T-helper 1 cell treated with Interleukin-12 subunit alpha and Interleukin-12 subunit beta and Interleukin-4 antibody, amounts not matched to agents 30 μg/mL and 1 μg/mL, for 36 hours (primary cell): ENCODE results near the gene ZNF330.
"Not testable (repeated sequence)": the region's sequence is repeated elsewhere in the genome, so short reads cannot be mapped to it uniquely, and the experiment has no call there.

Experiments used
- H3K27ac Mint-ChIP-seq: one replicate; pipeline ENCODE4 v1.8.0; 2021; ENCODE audit warnings: mild to moderate bottlenecking, mixed read lengths
- H3K27me3 Mint-ChIP-seq: one replicate; pipeline ENCODE4 v1.8.0; 2021; ENCODE audit warnings: low read depth, mixed read lengths
- H3K36me3 Mint-ChIP-seq: one replicate; pipeline ENCODE4 v1.8.0; 2021; ENCODE audit warnings: low read depth, mixed read lengths
- H3K4me1 Mint-ChIP-seq: one replicate; pipeline ENCODE4 v1.8.0; 2021; ENCODE audit warnings: low read depth, mixed read lengths
- H3K4me3 Mint-ChIP-seq: one replicate; pipeline ENCODE4 v1.8.0; 2021; ENCODE audit warnings: mild to moderate bottlenecking, moderate library complexity, mixed read lengths
- H3K9me3 Mint-ChIP-seq: one replicate; pipeline ENCODE4 v1.8.0; 2021; ENCODE audit warnings: mixed read lengths

ZNF330 gene

DNA sequence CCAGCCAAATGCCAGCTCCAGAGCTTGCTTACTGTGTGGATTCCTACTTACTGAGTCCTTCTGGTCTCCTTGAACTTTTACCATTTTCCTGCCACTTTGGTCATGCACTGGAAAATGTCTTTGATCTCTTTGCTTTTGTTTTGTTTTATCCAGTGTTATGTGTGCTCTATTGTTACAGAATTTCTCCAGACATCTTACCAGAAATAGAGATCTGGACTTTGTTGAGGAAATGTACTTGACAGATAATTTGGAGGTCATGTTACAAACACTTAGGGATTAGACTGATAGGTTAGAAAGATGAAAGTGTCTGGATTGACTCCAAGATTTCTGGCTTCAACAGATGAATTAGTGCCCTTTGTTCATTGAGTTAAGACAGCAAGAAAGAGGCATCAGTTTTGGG, 5.7 kb upstream of the ZNF330 start:
- Mint-ChIP-seq H3K36me3 (no peaks in the 10 kb centered on the region), H3K4me1 (no peaks in the 10 kb centered on the region), H3K9me3 (no peaks in the 10 kb centered on the region), H3K27me3 (peaks cover 18% of the 10 kb centered on the region), H3K4me3 (no peak overlapping the region), H3K27ac (no peak overlapping the region)

DNA sequence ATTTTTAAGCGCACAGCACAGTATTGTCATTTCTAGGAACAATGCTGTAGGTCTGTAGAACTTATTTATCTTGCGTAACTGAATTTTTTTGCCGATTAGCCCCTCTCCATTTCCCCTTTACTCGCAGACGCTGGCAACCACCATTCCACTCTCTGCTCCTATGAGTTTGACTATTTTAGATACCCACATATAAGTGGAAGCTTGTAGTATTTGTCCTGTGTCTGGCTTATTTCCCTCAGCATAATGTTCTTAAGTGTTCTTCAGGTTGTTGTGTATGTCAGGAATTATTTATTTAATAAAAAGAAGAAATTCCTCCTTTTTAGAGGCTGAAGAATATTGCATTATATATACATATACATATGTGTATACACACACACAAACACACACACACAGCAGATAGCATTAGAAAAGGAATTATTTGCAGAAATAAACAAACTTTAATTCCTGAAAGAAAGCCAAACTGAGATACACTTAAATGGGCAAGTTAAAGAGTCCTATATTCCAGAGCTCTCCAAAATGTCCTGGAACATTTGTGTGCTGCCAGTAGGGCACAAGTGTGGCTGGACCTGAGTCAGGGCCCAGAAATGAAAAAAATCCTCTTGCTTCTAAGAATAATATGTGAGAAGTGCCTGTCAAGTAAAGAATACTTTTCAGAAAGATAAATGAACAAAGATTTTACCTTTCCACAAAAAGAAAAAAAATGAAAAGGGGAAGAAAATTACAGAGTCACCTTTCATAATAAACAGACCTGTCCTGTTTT, 4.5 kb upstream of the ZNF330 start:
- no peaks in the 10 kb centered on the region for H3K9me3 Mint-ChIP-seq
- no peak overlapping the region for H3K4me3 Mint-ChIP-seq
- H3K27me3 Mint-ChIP-seq: peaks cover 10% of the 10 kb centered on the region
- H3K27ac Mint-ChIP-seq: no peak overlapping the region
- H3K4me1 Mint-ChIP-seq: peaks cover 5% of the 10 kb centered on the region
- no peaks in the 10 kb centered on the region for H3K36me3 Mint-ChIP-seq

DNA sequence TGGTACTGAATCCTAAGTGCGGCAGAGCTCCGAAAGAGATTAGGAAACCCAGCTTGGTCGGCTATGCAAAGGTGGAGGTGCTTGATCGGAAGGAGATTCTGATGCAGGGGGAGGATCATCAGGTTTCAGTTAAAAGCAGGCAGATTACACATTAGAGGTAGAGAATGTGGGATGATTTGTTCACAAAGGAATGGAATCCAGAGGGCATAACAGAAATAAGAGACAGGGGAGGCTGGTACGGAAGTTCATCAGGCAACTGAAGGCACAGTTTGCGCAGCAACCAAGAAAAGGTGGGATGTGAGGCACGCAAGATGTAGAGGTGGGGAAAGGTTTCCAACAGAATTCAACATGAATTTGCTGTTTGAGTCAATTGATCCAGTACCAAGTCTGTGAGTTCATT, 424 bp upstream of the ZNF330 start:
- Mint-ChIP-seq H3K9me3 (no peaks in the 10 kb centered on the region), H3K36me3 (peaks cover 12% of the 10 kb centered on the region), H3K4me3 (peak overlapping the region; percentile 94), H3K27ac (peak overlapping the region; percentile 62), H3K27me3 (no peaks in the 10 kb centered on the region), H3K4me1 (peaks cover 22% of the 10 kb centered on the region)

DNA sequence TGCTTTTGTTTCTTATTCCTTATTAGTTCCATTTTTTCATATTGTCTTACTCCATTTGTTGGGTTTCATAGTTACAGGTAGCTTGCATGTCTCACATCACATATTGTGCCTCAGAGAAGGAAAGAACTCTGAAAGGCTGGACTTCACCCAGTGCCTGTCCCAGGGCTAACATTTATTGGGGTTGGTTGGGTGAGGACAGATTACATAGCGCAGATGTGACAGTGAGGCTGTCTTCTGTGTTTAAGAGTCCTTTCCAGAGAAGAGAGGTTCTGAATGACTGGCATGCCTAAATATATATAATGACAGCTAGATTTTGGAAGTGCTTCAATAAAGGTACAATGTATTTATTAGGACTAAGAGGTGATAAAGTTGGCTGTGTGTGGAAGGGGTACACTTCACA, 2.7 kb downstream of the ZNF330 start:
- H3K27ac Mint-ChIP-seq: no peak overlapping the region
- H3K4me1 Mint-ChIP-seq: peaks cover 22% of the 10 kb centered on the region
- H3K27me3 Mint-ChIP-seq: no peaks in the 10 kb centered on the region
- no peaks in the 10 kb centered on the region for H3K9me3 Mint-ChIP-seq
- peaks cover 33% of the 10 kb centered on the region for H3K36me3 Mint-ChIP-seq
- peak overlapping the region; percentile 4 for H3K4me3 Mint-ChIP-seq

DNA sequence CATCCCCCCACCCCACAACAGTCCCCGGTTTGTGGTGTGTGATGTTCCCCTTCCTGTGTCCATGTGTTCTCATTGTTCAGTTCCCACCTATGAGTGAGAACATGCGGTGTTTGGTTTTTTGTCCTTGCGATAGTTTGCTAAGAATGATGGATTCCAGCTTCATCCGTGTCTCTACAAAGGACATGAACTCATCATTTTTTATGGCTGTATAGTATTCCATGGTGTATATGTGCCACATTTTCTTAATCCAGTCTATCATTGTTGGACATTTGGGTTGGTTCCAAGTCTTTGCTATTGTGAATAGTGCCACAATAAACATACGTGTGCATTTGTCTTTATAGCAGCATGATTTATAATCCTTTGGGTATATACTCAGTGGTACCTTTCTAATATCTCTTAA, 6.6 kb downstream of the ZNF330 start:
- not testable (repeated sequence) for H3K4me3 Mint-ChIP-seq, H3K9me3 Mint-ChIP-seq, H3K27me3 Mint-ChIP-seq, H3K27ac Mint-ChIP-seq
- Mint-ChIP-seq H3K36me3 (peaks cover 50% of the 10 kb centered on the region), H3K4me1 (peaks cover 21% of the 10 kb centered on the region)

DNA sequence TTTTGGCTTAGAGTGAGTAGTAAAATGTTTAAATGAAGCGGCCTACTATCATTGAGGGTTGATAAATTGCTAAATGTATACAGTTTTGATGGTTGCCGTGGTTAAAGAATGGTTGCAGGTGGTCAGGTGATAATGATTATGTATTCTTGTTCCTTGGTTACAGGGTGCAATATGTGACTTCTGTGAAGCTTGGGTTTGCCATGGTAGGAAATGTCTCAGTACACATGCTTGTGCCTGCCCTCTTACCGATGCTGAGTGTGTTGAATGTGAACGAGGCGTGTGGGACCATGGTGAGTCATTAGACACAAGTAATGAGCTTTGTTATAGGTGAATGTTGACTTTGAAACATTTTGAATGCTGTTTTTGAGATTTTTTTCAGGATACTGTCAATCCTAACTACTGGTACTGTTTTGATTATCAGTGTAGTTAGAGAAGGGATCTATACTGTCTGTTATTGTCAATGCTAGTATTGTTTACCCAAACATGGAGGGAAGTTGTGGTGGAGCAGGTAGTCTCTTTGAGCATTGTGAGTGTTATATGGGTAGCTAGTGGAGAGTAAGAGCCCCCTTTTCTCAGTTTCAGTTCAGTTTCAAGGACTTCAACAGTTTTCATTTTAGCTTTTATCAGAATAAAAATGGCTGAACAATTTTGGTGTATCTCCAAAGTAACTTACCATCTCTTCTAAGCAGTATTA, 8.9 kb downstream of the ZNF330 start:
- Mint-ChIP-seq H3K27ac (no peak overlapping the region), H3K4me1 (peaks cover 9% of the 10 kb centered on the region), H3K27me3 (no peaks in the 10 kb centered on the region), H3K36me3 (peaks cover 49% of the 10 kb centered on the region), H3K4me3 (no peak overlapping the region), H3K9me3 (no peaks in the 10 kb centered on the region)

DNA sequence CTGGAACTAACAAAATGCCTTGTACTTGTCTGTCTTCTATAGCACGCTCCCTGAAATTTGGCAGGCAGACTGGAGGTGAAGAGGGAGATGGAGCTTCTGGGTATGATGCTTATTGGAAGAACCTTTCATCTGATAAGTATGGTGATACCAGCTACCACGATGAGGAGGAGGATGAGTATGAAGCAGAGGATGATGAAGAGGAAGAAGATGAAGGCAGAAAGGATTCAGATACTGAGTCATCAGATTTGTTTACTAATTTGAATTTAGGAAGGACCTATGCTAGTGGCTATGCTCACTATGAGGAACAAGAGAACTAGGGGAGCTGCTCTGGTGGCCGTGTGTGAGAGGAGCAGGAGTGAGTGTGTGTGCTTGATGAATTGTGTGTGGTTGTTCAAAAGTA, 13.0 kb downstream of the ZNF330 start:
- Mint-ChIP-seq H3K27me3 (no peaks in the 10 kb centered on the region), H3K27ac (no peak overlapping the region), H3K36me3 (peaks cover 28% of the 10 kb centered on the region), H3K9me3 (no peaks in the 10 kb centered on the region), H3K4me3 (no peak overlapping the region), H3K4me1 (peaks cover 8% of the 10 kb centered on the region)

DNA sequence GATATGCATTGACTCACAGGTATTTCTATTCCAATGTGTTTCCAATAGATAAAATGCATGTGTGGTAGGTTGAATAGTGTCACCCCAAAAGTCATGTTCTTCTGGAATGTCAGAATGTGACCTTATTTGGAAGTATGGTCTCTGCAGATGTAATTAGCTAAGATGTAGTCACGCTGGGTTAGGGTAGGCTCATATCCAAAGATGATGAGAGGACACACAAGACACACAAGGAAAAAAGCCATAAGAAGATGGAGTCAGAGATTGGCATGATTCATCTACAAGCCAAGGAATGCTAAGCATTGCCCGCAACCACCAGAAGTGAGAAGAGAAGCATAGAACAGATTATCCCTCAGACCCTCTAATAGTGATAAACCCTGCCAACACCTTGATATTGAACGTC, 17.5 kb downstream of the ZNF330 start:
- no peaks in the 10 kb centered on the region for H3K9me3 Mint-ChIP-seq
- H3K4me1 Mint-ChIP-seq: peaks cover 3% of the 10 kb centered on the region
- H3K27ac Mint-ChIP-seq: no peak overlapping the region

DNA sequence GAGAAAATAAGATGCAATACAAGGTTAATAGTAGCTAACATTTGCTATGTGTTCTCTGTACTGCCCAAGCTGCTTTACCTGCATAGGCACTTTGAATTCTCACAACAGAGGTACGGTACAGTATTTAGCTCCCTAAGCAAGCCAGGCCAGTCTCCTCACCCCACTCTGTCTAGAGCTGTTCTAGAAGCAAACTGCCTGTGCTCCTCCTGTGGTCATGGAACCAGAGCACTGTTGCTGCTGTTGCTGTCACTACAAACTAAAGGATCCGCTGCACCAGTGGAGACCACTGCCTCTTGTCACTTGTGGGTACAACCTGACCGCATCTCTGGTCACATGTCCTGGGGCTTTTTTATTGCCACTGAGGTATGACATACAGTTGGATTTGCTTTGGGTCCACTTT, 19.6 kb downstream of the ZNF330 start:
- H3K4me1 Mint-ChIP-seq: peaks cover 4% of the 10 kb centered on the region
- H3K36me3 Mint-ChIP-seq: peaks cover 2% of the 10 kb centered on the region
- peaks cover 4% of the 10 kb centered on the region for H3K27me3 Mint-ChIP-seq
- H3K27ac Mint-ChIP-seq: no peak overlapping the region
- no peak overlapping the region for H3K4me3 Mint-ChIP-seq
- H3K9me3 Mint-ChIP-seq: no peaks in the 10 kb centered on the region

More for the DNA sequence above, 17.5 kb downstream of the ZNF330 start:
- H3K27me3 Mint-ChIP-seq: peaks cover 4% of the 10 kb centered on the region
- H3K36me3 Mint-ChIP-seq: peaks cover 11% of the 10 kb centered on the region
- H3K4me3 Mint-ChIP-seq: no peak overlapping the region

DNA sequence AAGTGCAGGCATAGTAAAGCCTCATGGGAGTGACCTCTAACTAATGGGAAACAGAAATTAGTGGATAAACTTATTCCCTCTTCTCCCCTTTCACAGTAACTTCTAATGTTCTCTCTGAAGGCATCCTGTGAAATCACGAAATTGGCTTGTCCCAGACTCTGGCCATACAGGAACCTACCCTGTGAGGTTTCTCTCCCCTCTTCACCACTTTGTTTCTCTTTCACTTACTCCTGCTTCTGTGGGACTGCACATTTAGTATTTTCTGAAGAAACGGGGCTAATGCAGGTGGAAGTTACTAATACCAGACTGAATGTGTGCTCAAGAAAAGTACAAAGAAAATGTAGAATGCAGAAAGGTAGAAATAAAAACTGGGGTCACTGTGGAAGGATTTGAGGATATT, 20.0 kb downstream of the ZNF330 start:
- H3K4me1 Mint-ChIP-seq: peaks cover 6% of the 10 kb centered on the region
- H3K27me3 Mint-ChIP-seq: peaks cover 4% of the 10 kb centered on the region
- H3K27ac Mint-ChIP-seq: no peak overlapping the region
- H3K4me3 Mint-ChIP-seq: no peak overlapping the region
- H3K36me3 Mint-ChIP-seq: peaks cover 3% of the 10 kb centered on the region
- no peaks in the 10 kb centered on the region for H3K9me3 Mint-ChIP-seq

DNA sequence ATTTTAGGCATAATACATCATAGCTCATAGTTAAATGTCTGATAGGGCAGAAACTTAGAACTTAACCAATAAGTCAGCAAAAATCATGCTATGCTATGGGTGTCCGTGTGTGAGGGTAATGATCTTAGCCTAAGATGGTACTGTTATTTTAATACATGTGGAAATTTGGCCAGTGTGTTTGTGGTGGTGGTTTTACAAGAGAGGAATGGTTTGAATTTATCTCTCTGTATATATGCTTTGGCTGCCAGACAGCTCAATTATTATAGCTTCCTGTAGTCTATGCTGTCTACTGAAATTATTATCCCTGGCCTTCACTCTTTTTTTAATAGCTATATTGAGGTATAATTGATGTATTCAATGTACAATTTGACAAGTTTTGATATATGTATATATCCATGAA, 21.3 kb downstream of the ZNF330 start:
- H3K4me3 Mint-ChIP-seq: no peak overlapping the region
- H3K27me3 Mint-ChIP-seq: peaks cover 4% of the 10 kb centered on the region
- no peaks in the 10 kb centered on the region for H3K9me3 Mint-ChIP-seq
- H3K27ac Mint-ChIP-seq: no peak overlapping the region
- H3K4me1 Mint-ChIP-seq: peaks cover 14% of the 10 kb centered on the region
- H3K36me3 Mint-ChIP-seq: peaks cover 3% of the 10 kb centered on the region

DNA sequence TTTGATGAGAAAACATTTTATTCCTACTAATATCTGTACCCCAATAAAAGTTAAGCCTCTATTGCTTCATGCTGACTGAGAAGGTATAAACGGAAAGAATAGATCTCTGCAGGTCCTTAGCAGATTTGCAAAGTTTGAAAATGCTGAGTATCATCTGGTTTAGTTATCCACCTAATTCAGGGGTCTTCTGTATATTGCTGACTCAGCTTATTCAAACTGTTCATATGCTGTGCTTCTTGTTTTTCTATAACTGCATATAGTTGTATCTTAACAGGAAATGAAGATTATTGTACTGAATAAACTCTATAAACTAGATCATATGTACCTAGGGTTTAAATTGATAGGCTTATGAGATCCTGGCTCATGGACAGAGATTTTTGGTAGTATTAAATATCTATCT, 23.7 kb downstream of the ZNF330 start:
- peaks cover 4% of the 10 kb centered on the region for H3K27me3 Mint-ChIP-seq
- H3K36me3 Mint-ChIP-seq: peaks cover 3% of the 10 kb centered on the region
- H3K4me1 Mint-ChIP-seq: peaks cover 14% of the 10 kb centered on the region
- no peak overlapping the region for H3K27ac Mint-ChIP-seq
- H3K4me3 Mint-ChIP-seq: no peak overlapping the region
- no peaks in the 10 kb centered on the region for H3K9me3 Mint-ChIP-seq

DNA sequence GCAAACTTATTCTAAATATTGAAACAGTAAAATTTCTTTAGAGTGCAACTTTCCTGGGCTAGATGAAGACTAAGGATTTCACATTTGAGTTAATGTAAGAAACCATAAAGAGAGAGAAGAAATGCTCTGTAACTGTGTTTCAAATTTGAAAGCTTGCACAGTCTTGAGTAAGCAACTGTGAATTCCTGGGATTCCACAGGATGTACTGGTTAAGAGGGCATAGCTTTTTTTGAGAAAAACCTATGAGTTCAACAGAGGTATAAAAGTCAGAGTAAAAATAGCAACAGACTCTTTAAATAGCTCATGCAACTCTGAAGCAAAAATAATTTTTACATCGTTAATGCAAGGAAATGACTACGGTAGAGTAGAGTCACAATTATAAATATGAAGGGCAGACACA, 25.5 kb downstream of the ZNF330 start:
- Mint-ChIP-seq H3K4me3 (peak overlapping the region; percentile 8), H3K4me1 (peaks cover 11% of the 10 kb centered on the region), H3K36me3 (peaks cover 3% of the 10 kb centered on the region), H3K9me3 (no peaks in the 10 kb centered on the region), H3K27me3 (no peaks in the 10 kb centered on the region), H3K27ac (peak overlapping the region; percentile 16)

DNA sequence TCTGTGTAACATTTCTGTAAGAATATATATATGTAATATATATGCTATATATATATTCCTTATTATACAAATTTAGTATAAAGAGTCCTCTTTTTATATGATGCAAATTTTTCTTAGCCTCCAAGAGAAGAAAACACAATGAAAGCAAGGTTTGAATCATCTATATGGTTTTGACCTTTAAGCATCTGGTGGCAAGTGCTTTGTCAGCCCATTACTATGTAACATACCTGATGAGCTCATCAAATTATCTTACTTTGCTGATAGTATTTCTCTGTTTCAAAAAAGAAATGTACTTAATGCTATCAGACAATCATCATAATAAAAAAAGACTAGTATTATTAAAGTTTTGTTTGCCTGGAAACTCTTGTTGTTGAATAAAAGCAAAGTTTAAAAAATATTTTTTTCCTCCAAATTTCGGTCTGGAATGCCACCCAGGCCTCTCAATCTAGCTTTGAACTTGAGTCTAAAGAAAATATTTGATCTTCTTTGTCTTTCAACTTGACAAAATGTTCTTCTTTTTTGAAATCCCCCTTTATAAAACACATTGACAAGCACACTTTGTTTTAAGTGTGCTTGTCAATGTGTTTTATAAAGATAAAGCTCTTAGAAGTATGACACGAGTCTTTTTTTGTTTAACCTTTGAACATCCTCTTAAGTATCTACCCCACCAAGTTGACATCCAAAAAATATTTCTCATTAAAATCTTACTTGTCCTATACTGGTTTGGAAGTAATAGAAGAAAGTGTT, 26.2 kb downstream of the ZNF330 start:
- Mint-ChIP-seq H3K9me3 (no peaks in the 10 kb centered on the region), H3K27me3 (no peaks in the 10 kb centered on the region), H3K4me1 (peaks cover 11% of the 10 kb centered on the region), H3K4me3 (no peak overlapping the region), H3K36me3 (peaks cover 3% of the 10 kb centered on the region), H3K27ac (no peak overlapping the region)

DNA sequence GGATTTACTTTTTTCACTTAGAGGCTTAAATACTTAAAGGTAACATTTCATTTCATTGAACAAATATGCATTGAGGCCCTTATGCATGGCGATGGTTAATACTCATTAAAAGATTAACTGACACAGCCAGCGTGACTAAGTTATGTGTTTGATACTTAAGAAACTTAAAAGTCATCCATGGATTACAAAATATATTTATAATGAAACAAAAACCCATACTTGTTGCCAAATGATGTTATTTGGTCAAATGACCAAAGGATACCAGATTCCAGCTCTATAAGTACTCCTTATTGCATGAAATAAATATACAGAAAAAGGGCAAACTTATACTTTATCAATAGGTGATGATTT, 26.7 kb downstream of the ZNF330 start:
- peaks cover 11% of the 10 kb centered on the region for H3K4me1 Mint-ChIP-seq
- no peak overlapping the region for H3K4me3 Mint-ChIP-seq
- no peaks in the 10 kb centered on the region for H3K27me3 Mint-ChIP-seq
- H3K36me3 Mint-ChIP-seq: peaks cover 3% of the 10 kb centered on the region
- H3K9me3 Mint-ChIP-seq: no peaks in the 10 kb centered on the region
- no peak overlapping the region for H3K27ac Mint-ChIP-seq
